ENCODE data around the gene PRKN.

Gene PRKN

GRCh38 chr6:161637658-161638057 is 1089.9 kb downstream of the PRKN start:
- no peaks in the 10 kb centered on the region for H3K36me3 ChIP-seq (ENCODE audit: control insufficient read depth in 2 of 2, insufficient read depth in 1 of 2, low read length in 2 of 2)
- no peak overlapping the region for H3K27ac ChIP-seq (ENCODE audit: extremely low read depth, low read depth, low read length)
- no peaks in the 10 kb centered on the region for H3K4me1 ChIP-seq (ENCODE audit: control insufficient read depth, insufficient read depth, low read length)
- POLR2A ChIA-PET, result no interaction called here
- no peak for TF ChIP-seq ZNF629 (tag by site-specific recombination; IDR thresholded peaks at IDR 0.05)
- TF ChIP-seq INSM2 (tag by site-specific recombination; IDR thresholded peaks at IDR 0.05), result no peak
- TF ChIP-seq ZNF626 (tag by site-specific recombination; IDR thresholded peaks at IDR 0.05), result no peak
- no peak for TF ChIP-seq ZNF350 (tag by site-specific recombination; IDR thresholded peaks at IDR 0.05)
- no peak for TF ChIP-seq ZNF449 (tag by site-specific recombination; IDR thresholded peaks at IDR 0.05)
- no peak for TF ChIP-seq ZNF561 (tag by site-specific recombination; IDR thresholded peaks at IDR 0.05; ENCODE audit: borderline replicate concordance)
- no peak for TF ChIP-seq ZNF660 (tag by site-specific recombination; IDR thresholded peaks at IDR 0.05)
- no peak for TF ChIP-seq PRDM10 (tag by site-specific recombination; IDR thresholded peaks at IDR 0.05)
- TF ChIP-seq ZBTB20 (tag by site-specific recombination; IDR thresholded peaks at IDR 0.05), result no peak
- TF ChIP-seq ZNF214 (tag by site-specific recombination; IDR thresholded peaks at IDR 0.05; ENCODE audit: borderline replicate concordance), result no peak
- TF ChIP-seq ZNF777 (tag by site-specific recombination; IDR thresholded peaks at IDR 0.05; ENCODE audit: borderline replicate concordance), result no peak
- no peak for TF ChIP-seq ZNF768 (tag by site-specific recombination; IDR thresholded peaks at IDR 0.05)
- TF ChIP-seq ZBTB8A (tag by site-specific recombination; IDR thresholded peaks at IDR 0.05), result no peak
- TF ChIP-seq ZNF707 (tag by site-specific recombination; IDR thresholded peaks at IDR 0.05), result no peak
- TF ChIP-seq WT1 (tag by site-specific recombination; IDR thresholded peaks at IDR 0.05), result no peak
- TF ChIP-seq ZNF549 (tag by site-specific recombination; IDR thresholded peaks at IDR 0.05), result no peak
- no peak for TF ChIP-seq ZNF544 (tag by site-specific recombination; IDR thresholded peaks at IDR 0.05)
- CTCF ChIA-PET, result interaction anchor here (0.7 kb wide), 1 partner anchor 219 kb away, joined by 4 read pairs; no protein-coding TSS in a partner anchor
- no peaks in the 10 kb centered on the region for H3K9me3 ChIP-seq (ENCODE audit: control insufficient read depth, insufficient read depth, low read depth, low read length)
- H3K4me3 ChIP-seq (ENCODE audit: low read depth, low read length), result no peak overlapping the region

GRCh38 chr6:161636882-161637430 is 1090.6 kb downstream of the PRKN start:
- no peaks in the 10 kb centered on the region for H3K9me3 ChIP-seq (ENCODE audit: control insufficient read depth, insufficient read depth, low read depth, low read length)
- no peaks in the 10 kb centered on the region for H3K36me3 ChIP-seq (ENCODE audit: control insufficient read depth in 2 of 2, insufficient read depth in 1 of 2, low read length in 2 of 2)
- TF ChIP-seq ZNF548 (tag by site-specific recombination; IDR thresholded peaks at IDR 0.05) (no peak), ZBTB44 (tag by site-specific recombination; IDR thresholded peaks at IDR 0.05) (no peak), ZNF692 (tag by site-specific recombination; IDR thresholded peaks at IDR 0.05) (no peak), ZNF580 (tag by site-specific recombination; IDR thresholded peaks at IDR 0.05) (no peak)
- no peak overlapping the region for H3K4me3 ChIP-seq (ENCODE audit: low read depth, low read length)
- no peaks in the 10 kb centered on the region for H3K4me1 ChIP-seq (ENCODE audit: control insufficient read depth, insufficient read depth, low read length)
- POLR2A ChIA-PET, result no interaction called here
- H3K27ac ChIP-seq (ENCODE audit: extremely low read depth, low read depth, low read length), result no peak overlapping the region
- CTCF ChIA-PET, result interaction anchor here (0.6 kb wide), 1 partner anchor 984 kb away, joined by 3 read pairs; no protein-coding TSS in a partner anchor
